ENCODE results near the gene SIRT3. TPM values are rescaled to one million over a fixed set of nuclear protein-coding genes. Genes with fewer than 3 reads are reported as not detected.

The SIRT3 gene
- total RNA-seq, 2 donors from 2014 or later = 15.1 to 16.9 TPM

DNA sequence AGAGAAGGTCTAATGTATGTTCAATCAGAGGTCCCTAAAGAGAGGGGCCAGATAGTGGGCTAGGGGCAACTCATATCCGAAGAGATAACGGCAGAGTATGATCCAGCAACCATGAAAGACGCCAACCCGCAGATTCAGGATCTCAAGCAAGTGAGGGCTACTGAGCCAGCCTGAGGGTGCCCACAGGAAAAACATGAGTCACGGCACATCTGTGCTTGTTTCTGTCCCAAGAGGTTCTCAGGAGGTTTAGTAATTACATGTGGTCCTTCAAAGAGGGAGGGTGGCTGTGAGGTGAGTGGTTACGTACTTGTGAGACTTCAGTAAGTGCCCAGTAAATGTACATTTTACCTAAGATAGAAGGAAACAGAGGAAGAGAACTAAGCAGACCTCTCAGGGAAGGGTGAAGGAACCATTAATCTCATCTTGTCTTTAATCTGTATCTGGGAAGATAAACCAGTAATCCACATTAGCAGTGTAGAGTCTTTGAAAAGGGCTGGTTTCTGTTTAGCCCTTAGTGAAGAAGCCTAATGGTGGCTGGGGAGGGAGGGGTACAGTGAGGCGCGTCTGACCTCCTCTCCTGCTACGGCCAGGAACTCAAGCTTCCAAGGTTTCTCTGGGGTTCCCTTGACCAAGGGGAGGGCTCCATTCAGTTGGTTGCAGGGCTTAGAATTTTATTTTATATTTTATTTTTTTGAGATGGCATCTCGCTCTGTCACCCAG, 10.2 kb downstream of the SIRT3 start:
- no peaks in the 10 kb centered on the region for H3K9me3 ChIP-seq
- no peak overlapping the region for H3K4me3 ChIP-seq
- no peak overlapping the region for H3K27ac ChIP-seq
- DNase-seq = no peak
- TF ChIP-seq, protein P1, sequence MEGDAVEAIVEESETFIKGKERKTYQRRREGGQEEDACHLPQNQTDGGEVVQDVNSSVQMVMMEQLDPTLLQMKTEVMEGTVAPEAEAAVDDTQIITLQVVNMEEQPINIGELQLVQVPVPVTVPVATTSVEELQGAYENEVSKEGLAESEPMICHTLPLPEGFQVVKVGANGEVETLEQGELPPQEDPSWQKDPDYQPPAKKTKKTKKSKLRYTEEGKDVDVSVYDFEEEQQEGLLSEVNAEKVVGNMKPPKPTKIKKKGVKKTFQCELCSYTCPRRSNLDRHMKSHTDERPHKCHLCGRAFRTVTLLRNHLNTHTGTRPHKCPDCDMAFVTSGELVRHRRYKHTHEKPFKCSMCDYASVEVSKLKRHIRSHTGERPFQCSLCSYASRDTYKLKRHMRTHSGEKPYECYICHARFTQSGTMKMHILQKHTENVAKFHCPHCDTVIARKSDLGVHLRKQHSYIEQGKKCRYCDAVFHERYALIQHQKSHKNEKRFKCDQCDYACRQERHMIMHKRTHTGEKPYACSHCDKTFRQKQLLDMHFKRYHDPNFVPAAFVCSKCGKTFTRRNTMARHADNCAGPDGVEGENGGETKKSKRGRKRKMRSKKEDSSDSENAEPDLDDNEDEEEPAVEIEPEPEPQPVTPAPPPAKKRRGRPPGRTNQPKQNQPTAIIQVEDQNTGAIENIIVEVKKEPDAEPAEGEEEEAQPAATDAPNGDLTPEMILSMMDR (IDR thresholded peaks at IDR 0.05) = no peak
- H3K4me1 ChIP-seq = no peaks in the 10 kb centered on the region
- H3K36me3 ChIP-seq = no peaks in the 10 kb centered on the region
- intact Hi-C loops (cut with DNase I) = no loop called here
- no peaks in the 10 kb centered on the region for H3K27me3 ChIP-seq
- H3K9ac ChIP-seq (ENCODE audit: low read depth in 2 of 2, low read length in 2 of 2) = no peak overlapping the region

DNA sequence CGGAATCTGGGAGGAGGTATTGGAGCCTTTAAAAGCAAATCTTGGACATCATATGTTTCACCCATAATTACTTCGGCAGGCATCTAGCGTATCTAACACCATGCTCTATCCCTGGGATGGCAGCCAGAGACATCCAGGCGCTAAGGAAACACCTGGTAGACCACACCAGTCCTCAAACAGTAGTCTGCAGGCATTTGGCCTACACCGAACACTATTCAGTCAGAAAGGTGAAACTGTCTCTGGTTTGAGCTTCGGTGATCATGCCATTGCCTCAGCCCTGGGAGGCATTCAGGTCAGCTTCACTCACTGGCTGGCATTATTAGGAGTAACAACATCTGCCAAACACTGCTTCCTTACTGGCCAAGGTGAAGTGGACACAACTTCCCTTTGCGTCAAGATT, 11.7 kb downstream of the SIRT3 start:
- Histone ChIP-seq H3K27me3 (no peaks in the 10 kb centered on the region), H3K4me3 (no peak overlapping the region), H3K36me3 (no peaks in the 10 kb centered on the region), H3K9me3 (no peaks in the 10 kb centered on the region), H3K4me1 (no peaks in the 10 kb centered on the region), H3K9ac (ENCODE audit: low read depth in 2 of 2, low read length in 2 of 2) (no peak overlapping the region), H3K27ac (no peak overlapping the region)
- intact Hi-C loops (cut with DNase I) = no loop called here
- TF ChIP-seq, protein P1 (IDR thresholded peaks at IDR 0.05) = no peak
- DNase-seq = no peak

DNA sequence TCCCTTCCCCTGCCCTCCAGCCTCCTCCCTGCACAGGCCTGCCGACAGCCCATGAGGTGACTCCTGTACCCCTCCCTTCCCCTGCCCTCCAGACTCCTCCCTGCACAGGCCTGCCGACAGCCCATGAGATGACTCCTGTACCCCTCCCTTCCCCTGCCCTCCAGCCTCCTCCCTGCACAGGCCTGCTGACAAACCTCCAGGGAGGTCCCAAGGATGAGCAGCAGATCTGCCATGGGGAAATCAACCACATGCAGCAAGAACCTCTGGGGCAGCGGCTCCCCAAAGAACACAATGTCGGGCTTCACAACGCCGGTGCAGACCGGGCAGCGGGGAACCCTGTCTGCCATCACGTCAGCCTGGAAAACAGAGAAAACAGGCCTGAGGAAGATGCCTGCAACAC, 12.3 kb downstream of the SIRT3 start:
- H3K4me1 ChIP-seq = no peaks in the 10 kb centered on the region
- DNase-seq = no peak
- H3K9ac ChIP-seq (ENCODE audit: low read depth in 2 of 2, low read length in 2 of 2) = no peak overlapping the region
- no peak overlapping the region for H3K27ac ChIP-seq
- TF ChIP-seq, protein P1 (IDR thresholded peaks at IDR 0.05) = no peak
- intact Hi-C loops (cut with DNase I) = no loop called here
- no peaks in the 10 kb centered on the region for H3K27me3 ChIP-seq
- H3K4me3 ChIP-seq = no peak overlapping the region
- no peaks in the 10 kb centered on the region for H3K36me3 ChIP-seq
- no peaks in the 10 kb centered on the region for H3K9me3 ChIP-seq

DNA sequence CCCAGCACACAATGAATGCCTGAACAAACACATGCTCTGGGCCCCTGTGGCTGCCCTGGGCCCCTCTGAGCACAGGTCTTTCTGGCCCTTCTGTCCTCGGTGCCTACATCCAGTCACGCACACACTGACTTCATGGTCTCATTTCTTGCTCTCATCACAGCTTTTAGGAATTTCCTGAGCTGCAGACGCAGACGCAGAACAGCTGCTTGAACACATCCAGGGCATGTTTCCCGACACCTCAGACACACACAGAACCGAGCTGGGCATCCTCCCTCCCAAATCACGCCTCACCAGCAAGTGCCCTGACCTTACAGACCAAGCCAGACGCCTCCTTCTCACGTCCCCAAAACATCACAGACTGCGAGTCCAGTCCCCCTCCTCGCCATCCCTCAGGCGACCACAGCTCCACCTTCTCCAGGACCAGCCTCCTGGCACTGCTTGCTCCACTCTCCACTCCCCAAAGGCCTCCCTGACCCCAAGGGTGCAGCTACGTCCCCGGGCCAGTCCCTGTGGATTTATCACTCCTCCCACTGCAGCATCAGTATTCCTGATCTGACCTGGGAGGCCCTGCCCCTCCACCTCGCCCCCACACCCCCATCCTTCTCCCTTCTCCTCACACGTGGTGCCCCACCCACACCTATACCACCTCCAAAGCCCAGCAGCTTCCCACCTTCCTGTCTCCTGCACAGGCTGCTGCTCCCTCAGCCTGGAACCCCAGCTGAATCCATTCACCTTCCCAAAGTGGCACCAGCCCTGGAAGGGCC, 12.9 kb downstream of the SIRT3 start:
- Histone ChIP-seq H3K4me1 (no peaks in the 10 kb centered on the region), H3K9me3 (no peaks in the 10 kb centered on the region), H3K9ac (ENCODE audit: low read depth in 2 of 2, low read length in 2 of 2) (no peak overlapping the region), H3K27ac (no peak overlapping the region), H3K36me3 (no peaks in the 10 kb centered on the region), H3K4me3 (no peak overlapping the region), H3K27me3 (no peaks in the 10 kb centered on the region)
- DNase-seq = no peak
- intact Hi-C loops (cut with DNase I) = no loop called here
- TF ChIP-seq, protein P1 (IDR thresholded peaks at IDR 0.05) = no peak

DNA sequence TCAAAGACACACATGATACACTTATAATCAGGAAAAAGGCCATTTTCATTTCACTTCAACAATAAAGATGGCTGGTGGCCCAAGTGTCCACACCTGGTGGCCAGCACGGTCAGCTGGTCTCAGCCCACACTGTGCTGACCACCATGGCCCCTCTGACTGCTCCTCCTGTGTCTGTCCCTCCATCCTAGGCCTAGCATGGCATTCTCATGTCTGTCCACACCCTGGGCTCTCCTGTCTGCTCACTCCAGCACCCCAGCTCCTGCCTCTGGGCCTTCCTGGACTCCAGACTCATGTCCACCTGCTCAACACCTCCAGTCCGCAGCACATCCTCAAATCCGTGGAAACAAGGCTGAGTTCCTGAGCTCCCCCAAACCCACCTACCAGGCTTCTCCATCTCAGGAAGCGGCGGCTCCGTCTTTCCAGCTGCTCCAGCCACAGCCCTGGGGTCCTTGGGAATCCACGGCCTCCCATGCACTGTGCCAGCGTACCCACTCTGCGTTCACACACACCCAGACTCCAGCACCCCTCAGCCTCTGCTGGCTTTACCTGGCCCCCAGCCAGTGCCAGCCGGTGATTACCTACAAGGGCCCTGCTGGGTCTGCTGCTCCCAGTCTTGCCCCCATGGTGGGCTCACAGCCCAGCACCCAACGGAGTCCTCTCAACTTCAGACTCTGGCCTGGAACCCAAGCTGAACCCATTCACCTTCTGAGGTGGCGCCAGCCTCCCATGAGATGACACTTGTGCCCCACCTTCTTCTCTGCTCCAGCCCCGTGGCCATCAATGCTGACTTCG, 13.9 kb downstream of the SIRT3 start:
- Histone ChIP-seq H3K9ac (ENCODE audit: low read depth in 2 of 2, low read length in 2 of 2) (peak overlapping the region in 1 of 2 donors; percentile 12), H3K27ac (no peak overlapping the region), H3K9me3 (no peaks in the 10 kb centered on the region), H3K4me1 (no peaks in the 10 kb centered on the region), H3K27me3 (no peaks in the 10 kb centered on the region), H3K4me3 (no peak overlapping the region), H3K36me3 (no peaks in the 10 kb centered on the region)
- no peak for DNase-seq
- intact Hi-C loops (cut with DNase I) = no loop called here
- TF ChIP-seq, protein P1 (IDR thresholded peaks at IDR 0.05) = no peak

Data from colonic mucosa (tissue), 4 donors.